Heart right ventricle (tissue), 16 donors: ENCODE measurements around the gene SCAANT1. TPM values are rescaled to one million over a fixed set of nuclear protein-coding genes. Genes with fewer than 3 reads are reported as not detected.
A peak's percentile ranks its signal among the peaks of the same experiment; 100 is the strongest.

ENCODE experiments used
- ATAC-seq, 8 donors: fragments of 200-7000 bp; cut with Tn5 transposase; one replicate each; pipeline ENCODE4 v1.9.1; 2020; ENCODE audit warnings: mild to moderate bottlenecking in 8 of 8, moderate library complexity in 8 of 8, moderate number of reproducible peaks in 1 of 8
- DNase-seq, 2 donors: peaks; one replicate each; pipeline ENCODE4 v3.0.0-alpha.2; 2020
- H3K27ac ChIP-seq, 10 donors: fragments of 200-600 bp; sonication (generic) in 2 of 10; one replicate each; pipeline versions ENCODE4 v1.5.0 to v1.8.0; 2020 to 2022; ENCODE audit warnings: mild to moderate bottlenecking in 3 of 10
- H3K27me3 ChIP-seq, 7 donors: fragments of 200-600 bp; one replicate each; pipeline ENCODE4 v1.8.0; 2021 to 2022; ENCODE audit warnings: mild to moderate bottlenecking in 2 of 7
- H3K36me3 ChIP-seq, 9 donors: fragments of 200-600 bp; sonication (generic) in 1 of 9; one replicate each; pipeline versions ENCODE4 v1.5.0 to v1.8.0; 2020 to 2022; ENCODE audit warnings: mild to moderate bottlenecking in 2 of 9
- H3K4me1 ChIP-seq, 9 donors: fragments of 200-600 bp; sonication (generic) in 1 of 9; one replicate each; pipeline versions ENCODE4 v1.5.0 to v1.8.0; 2020 to 2022; ENCODE audit warnings: mild to moderate bottlenecking in 4 of 9
- H3K4me3 ChIP-seq, 10 donors: fragments of 200-600 bp; sonication (generic) in 2 of 10; one replicate each; pipeline versions ENCODE4 v1.5.0 to v1.8.0; 2020 to 2022; ENCODE audit warnings: mild to moderate bottlenecking in 7 of 10, moderate library complexity in 2 of 10
- H3K9me3 ChIP-seq, 11 donors: fragments of 200-600 bp in 10 of 11; sonication (generic) in 2 of 11; one replicate each; pipeline versions ENCODE4 v1.5.0 to v1.8.0; 2013 to 2022; ENCODE audit warnings: mild to moderate bottlenecking in 2 of 11, control low read depth in 1 of 11, moderate library complexity in 1 of 11
- WGBS, 2 donors: extraction: QIAGEN DNeasy Blood & Tissue Kit; methylation state at CpG; one replicate each; pipeline ENCODE4 v1.1.7; 2013; ENCODE audit warnings: inconsistent platforms in 1 of 2; 5-methylcytosine and 5-hydroxymethylcytosine counted together
- intact Hi-C, 10 donors: fragments of 100-400 bp; cut with DNase I; formaldehyde crosslinking; loops; one replicate each; pipeline versions ENCODE4 v1.11.1 to v1.14.2; 2022
- polyA plus RNA-seq, 2 donors: library from polyadenylated mRNA; stranded (reverse); fragments of 200-250 nt; gene quantifications; one replicate each; pipeline ENCODE4 v1.2.3, GENCODE V29; 2013
- total RNA-seq, 10 donors: library from RNA; stranded (reverse); fragmentation: NEBNext Ultra II Directional in 3 of 10; extraction: Animal tissue kit (Norgen Biotek cat#: 25700) in 3 of 10; gene quantifications; one replicate each; pipeline versions ENCODE4 v1.2.1 to v1.2.4, GENCODE V29; 2021 to 2023
- TF ChIP-seq, protein P1 (sequence below), 9 donors: fragments of 200-600 bp; sonication (generic) in 2 of 9; IDR thresholded peaks; one replicate each; pipeline versions ENCODE4 v1.5.0 to v1.8.0; 2021 to 2022; ENCODE audit warnings: antibody characterized with exemption in 9 of 9, mild to moderate bottlenecking in 5 of 9, moderate library complexity in 1 of 9
- donor health status: Arrhythmogenic right ventricular cardiomyopathy.
- donor health status: ischemic (EF 13 %, LVEDD 7.1; RV severe dilation, severe dysfunction).
- donor health status: healthy with polysubstance abuse.
- donor health status: DM: no; HTN: yes; CAD: no.
- donor health status: DM: no; HTN: no; CAD: no.
- donor health status: ischemic (EF 25% LVEDD 6.9; RV normal size, moderate dysfunction).
- donor health status: ischemic (EF 25% LVEDD 5.7; RV mildly dilated, moderate dysfunction).
- donor health status: healthy.
- donor health status: DM: yes; HTN: yes; CAD: no.
- donor health status: Ischemic cardiomyopathy.
- donor health status: ischemic (EF 35%, LVEDD 5.7; RV mildly dilated, moderate dysfunction).
- donor health status: nonischemic (EF 11% LVEDD 7.7; RV severe dilation, severe dysfunction).
- donor health status: DM: yes; HTN: yes; CAD: no.
- donor health status: PGD.
- donor health status: ischemic (EF 29% LVEDD 5.4; RV normal size, mild dysfunction).
- donor health status: nonischemic (EF 23%, LVEDD 6.1; RV moderate dilation, normal function).

Gene SCAANT1
- total and polyA plus RNA-seq, 12 donors: not detected

DNA sequence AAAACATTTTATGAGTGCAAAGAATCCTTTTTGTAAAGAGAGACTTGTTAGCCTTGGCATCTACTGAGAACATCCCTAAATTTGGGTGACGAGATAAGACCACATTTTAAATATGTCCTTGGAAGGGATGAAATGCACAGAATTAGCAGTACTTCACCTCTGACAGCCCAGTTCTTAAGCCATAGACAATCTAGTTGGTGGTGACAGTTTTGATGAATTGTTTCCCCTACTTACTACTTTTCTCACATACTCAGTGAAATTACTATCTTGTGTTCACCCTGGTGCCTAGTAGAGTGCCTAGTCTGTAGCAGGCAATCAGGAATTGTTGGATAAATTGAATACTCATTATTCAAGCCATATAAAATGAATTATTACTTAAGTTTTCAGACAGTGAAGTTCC, 3.4 kb downstream of the SCAANT1 start:
- no peaks in the 10 kb centered on the region for H3K27me3 ChIP-seq
- no peaks in the 10 kb centered on the region for H3K9me3 ChIP-seq
- WGBS, 2 donors: 66 to 70% methylated on average over 1 of the region's 1 CpG
- H3K27ac ChIP-seq: peak overlapping the region in 1 of 10 donors; percentile 20
- DNase-seq (no peak), ATAC-seq (no peak)
- H3K4me1 ChIP-seq: peaks cover 4 to 38% (median 28%) of the 10 kb centered on the region in 9 donors
- H3K36me3 ChIP-seq: peaks cover 0 to 19% (median 0%) of the 10 kb centered on the region in 9 donors
- intact Hi-C loops: loop anchor here in 3 of 10 donors (5.0 kb wide), 3 partner anchors 36 to 46 kb away; partner anchors contain the start of genes ATXN7 (in 1 of the 3) and THOC7 (in 1 of the 3)
- no peak overlapping the region for H3K4me3 ChIP-seq
- TF ChIP-seq, protein P1, sequence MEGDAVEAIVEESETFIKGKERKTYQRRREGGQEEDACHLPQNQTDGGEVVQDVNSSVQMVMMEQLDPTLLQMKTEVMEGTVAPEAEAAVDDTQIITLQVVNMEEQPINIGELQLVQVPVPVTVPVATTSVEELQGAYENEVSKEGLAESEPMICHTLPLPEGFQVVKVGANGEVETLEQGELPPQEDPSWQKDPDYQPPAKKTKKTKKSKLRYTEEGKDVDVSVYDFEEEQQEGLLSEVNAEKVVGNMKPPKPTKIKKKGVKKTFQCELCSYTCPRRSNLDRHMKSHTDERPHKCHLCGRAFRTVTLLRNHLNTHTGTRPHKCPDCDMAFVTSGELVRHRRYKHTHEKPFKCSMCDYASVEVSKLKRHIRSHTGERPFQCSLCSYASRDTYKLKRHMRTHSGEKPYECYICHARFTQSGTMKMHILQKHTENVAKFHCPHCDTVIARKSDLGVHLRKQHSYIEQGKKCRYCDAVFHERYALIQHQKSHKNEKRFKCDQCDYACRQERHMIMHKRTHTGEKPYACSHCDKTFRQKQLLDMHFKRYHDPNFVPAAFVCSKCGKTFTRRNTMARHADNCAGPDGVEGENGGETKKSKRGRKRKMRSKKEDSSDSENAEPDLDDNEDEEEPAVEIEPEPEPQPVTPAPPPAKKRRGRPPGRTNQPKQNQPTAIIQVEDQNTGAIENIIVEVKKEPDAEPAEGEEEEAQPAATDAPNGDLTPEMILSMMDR (IDR thresholded peaks at IDR 0.05): no peak

DNA sequence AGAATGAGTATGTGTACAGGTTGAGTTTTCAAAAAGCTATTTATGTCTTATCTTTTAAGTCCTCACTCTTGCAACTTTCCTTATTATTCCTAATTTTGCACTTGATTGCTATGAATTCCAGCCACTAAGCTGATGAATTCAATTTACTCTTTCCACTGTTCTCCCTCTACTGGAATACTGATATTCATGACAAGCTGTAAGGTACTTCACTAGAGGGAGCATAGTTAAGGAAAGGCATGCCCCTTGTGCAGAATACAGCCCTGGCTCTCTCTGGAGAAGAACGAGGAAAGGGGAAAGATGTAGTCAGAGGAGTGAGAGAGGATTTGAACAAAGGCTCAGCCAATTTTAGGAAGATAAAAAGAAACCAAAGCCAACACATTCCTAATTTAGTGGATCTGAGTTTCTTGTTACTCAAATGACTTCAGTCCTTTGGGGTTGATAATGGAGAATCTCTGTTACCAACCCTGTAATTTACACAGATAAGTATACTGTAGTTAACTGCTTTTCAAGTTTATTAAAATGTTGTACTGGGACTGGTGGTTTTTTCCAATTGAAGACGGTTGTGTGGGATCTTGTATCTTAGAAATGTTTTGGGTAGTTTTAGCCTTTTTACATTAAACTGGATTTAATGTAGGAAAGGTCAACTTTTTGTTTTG, 4.0 kb downstream of the SCAANT1 start:
- TF ChIP-seq, protein P1 (IDR thresholded peaks at IDR 0.05): peak in 4 of 9 donors; percentile 27 to 55 (median 43)

DNA sequence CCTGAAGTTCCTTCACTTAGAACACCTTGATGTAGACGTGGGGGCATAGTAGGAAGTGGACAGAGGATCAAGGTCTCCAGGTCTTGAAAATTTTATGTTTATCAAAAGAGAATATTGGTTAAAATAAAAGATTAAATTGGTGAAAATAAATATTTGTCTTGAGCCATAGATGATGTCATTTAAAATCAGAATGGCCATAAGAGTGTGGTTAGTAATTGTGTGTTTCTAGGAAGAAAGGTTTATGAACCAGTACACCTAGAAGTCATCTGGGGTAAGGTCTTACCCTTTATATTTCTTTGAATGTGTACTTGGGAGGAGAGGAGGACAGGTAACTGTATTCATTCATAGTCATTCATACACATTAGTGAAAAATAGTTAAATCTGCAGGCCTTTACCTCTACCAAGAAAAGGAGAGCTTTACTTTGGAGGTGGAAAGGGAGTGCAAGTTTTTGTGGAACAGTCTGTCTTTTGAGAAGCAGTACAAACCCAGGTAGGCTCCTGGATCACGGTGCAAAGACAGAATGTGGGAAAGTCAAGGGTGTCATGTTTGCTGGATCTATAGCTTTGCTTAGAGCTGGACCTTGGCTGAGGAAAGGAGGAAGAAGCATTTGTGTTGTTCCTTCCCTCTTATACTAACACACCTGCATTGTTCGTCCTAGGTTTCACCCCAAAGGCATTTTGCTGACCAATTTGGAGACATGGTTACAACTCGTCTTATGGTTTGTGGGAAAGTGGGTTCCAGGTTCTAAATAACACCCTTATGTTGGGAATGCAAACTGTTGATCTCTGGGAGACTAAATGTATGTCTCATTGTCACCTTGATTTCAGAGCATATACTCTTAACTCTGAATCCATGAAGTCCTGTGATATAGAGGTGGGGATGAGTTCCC, 6.2 kb downstream of the SCAANT1 start:
- no peak overlapping the region for H3K27ac ChIP-seq
- no peak overlapping the region for H3K4me3 ChIP-seq
- no peak for ATAC-seq
- no peak for DNase-seq
- peaks cover under 1 to 22% (median 16%) of the 10 kb centered on the region in 9 donors for H3K4me1 ChIP-seq
- peaks cover 0 to 26% (median 0%) of the 10 kb centered on the region in 9 donors for H3K36me3 ChIP-seq
- WGBS, 2 donors: 93 to 97% methylated on average over 4 of the region's 4 CpGs
- H3K9me3 ChIP-seq: no peaks in the 10 kb centered on the region
- intact Hi-C loops: loop anchor here in 3 of 10 donors (5.0 kb wide), 3 partner anchors 34 to 44 kb away; partner anchors contain the start of genes ATXN7 (in 1 of the 3) and THOC7 (in 1 of the 3)
- no peaks in the 10 kb centered on the region for H3K27me3 ChIP-seq
- TF ChIP-seq, protein P1 (IDR thresholded peaks at IDR 0.05): no peak

More for the DNA sequence above, 4.0 kb downstream of the SCAANT1 start:
- 44 to 53% methylated on average over 2 of the region's 2 CpGs for WGBS, 2 donors
- ATAC-seq (no peak), DNase-seq (no peak)
- no peaks in the 10 kb centered on the region for H3K27me3 ChIP-seq
- H3K36me3 ChIP-seq: peaks cover 0 to 19% (median 0%) of the 10 kb centered on the region in 9 donors
- intact Hi-C loops: loop anchor here in 3 of 10 donors (5.0 kb wide), 3 partner anchors 36 to 46 kb away; partner anchors contain the start of genes ATXN7 (in 1 of the 3) and THOC7 (in 1 of the 3)
- no peak overlapping the region for H3K4me3 ChIP-seq
- H3K4me1 ChIP-seq: peaks cover 4 to 33% (median 22%) of the 10 kb centered on the region in 9 donors
- H3K27ac ChIP-seq: peak overlapping the region in 1 of 10 donors; percentile 20
- no peaks in the 10 kb centered on the region for H3K9me3 ChIP-seq

DNA sequence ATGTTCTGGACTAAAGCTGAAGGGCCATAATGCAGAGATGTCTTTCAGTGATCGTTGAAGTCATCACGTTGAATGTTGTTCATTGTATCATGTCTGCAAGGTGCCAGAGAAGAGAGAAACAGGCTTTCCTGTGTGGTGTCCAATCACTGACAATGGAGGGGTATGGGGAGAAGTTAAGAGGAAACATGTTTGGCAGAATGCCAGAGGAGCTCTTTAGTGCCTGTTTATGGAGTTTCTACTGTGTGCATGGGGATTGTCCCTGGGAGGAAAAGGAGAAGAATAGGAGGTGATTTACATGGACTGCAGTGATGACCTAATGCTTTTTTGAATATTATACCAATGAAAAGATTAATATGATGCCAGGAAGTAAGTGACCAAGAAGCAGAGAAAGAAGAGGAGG, 11.7 kb downstream of the SCAANT1 start:
- no peaks in the 10 kb centered on the region for H3K27me3 ChIP-seq
- 36 to 43% methylated on average over 2 of the region's 2 CpGs for WGBS, 2 donors
- peak in 1 of 2 donors; percentile 17 for DNase-seq
- H3K9me3 ChIP-seq: no peaks in the 10 kb centered on the region
- H3K4me1 ChIP-seq: peaks cover 0 to 31% (median 19%) of the 10 kb centered on the region in 9 donors
- intact Hi-C loops: no loop called here
- ATAC-seq: peak in 6 of 8 donors; percentile 38 to 70 (median 60)
- peaks cover 0 to 42% (median 0%) of the 10 kb centered on the region in 9 donors for H3K36me3 ChIP-seq
- peak overlapping the region in 1 of 10 donors; percentile 45 for H3K27ac ChIP-seq
- no peak overlapping the region for H3K4me3 ChIP-seq
- TF ChIP-seq, protein P1 (IDR thresholded peaks at IDR 0.05): no peak
